SK-N-SH (cell line): Measurements from ENCODE around the gene SCD5. TPM values are rescaled to one million over a fixed set of nuclear protein-coding genes. Genes with fewer than 3 reads are reported as not detected.
A peak's percentile ranks its signal among the peaks of the same experiment; 100 is the strongest.

ENCODE experiments used
- CHD2 ChIP-seq: fragments of 150-350 bp; IDR thresholded peaks from 2 replicates; pipeline ENCODE4 v1.6.1; 2018; ENCODE audit warnings: low read length; ENCODE audit not compliant: partially characterized antibody
- EP300 ChIP-seq, 2 experiments: IDR thresholded peaks; 2 replicates each; pipeline versions ENCODE4 v1.4.0 to v1.6.1; 2012; ENCODE audit warnings: borderline replicate concordance in 1 of 2, low read depth in 1 of 2, low read length in 1 of 2
- FOSL2 ChIP-seq: IDR thresholded peaks from 2 replicates; pipeline ENCODE4 v1.4.0; 2012; ENCODE audit warnings: low read depth, mild to moderate bottlenecking, moderate library complexity, borderline replicate concordance
- GATA2 ChIP-seq: sonication (generic); formaldehyde crosslinking; IDR thresholded peaks from 2 replicates; pipeline ENCODE4 v1.5.0; 2020; ENCODE audit warnings: mild to moderate bottlenecking, missing genetic modification reagents
- JUND ChIP-seq: IDR thresholded peaks from 2 replicates; pipeline ENCODE4 v1.4.0; 2012
- MXI1 ChIP-seq: IDR thresholded peaks from 2 replicates; pipeline ENCODE4 v1.6.1; 2012; ENCODE audit warnings: mild to moderate bottlenecking, low read depth, low read length, improper control_type of control experiment
- POLR2AphosphoS5 ChIP-seq: IDR thresholded peaks from 2 replicates; pipeline ENCODE4 v1.6.1; 2012; ENCODE audit warnings: low read depth, low read length
- RXRA ChIP-seq: IDR thresholded peaks from 2 replicates; pipeline ENCODE4 v1.4.0; 2012; ENCODE audit warnings: low read depth, mild to moderate bottlenecking, borderline replicate concordance
- TAF1 ChIP-seq: IDR thresholded peaks from 2 replicates; pipeline ENCODE4 v1.6.1; 2012; ENCODE audit warnings: low read depth, mild to moderate bottlenecking, low read length, moderate library complexity, borderline replicate concordance
- TCF12 ChIP-seq: IDR thresholded peaks from 2 replicates; pipeline ENCODE4 v1.4.0; 2012
- TEAD4 ChIP-seq: IDR thresholded peaks from 2 replicates; pipeline ENCODE4 v1.4.0; 2012; ENCODE audit warnings: mild to moderate bottlenecking, borderline replicate concordance; ENCODE audit not compliant: insufficient read depth
- YY1 ChIP-seq: IDR thresholded peaks from 2 replicates; pipeline ENCODE4 v1.4.0; 2012; ENCODE audit warnings: low read depth, mild to moderate bottlenecking
- polyA plus RNA-seq, 3 experiments: library from polyadenylated mRNA; depleted of rRNA; stranded (reverse); fragments of >200 nt; gene quantifications; 2 replicates each; pipeline ENCODE4 v1.2.3, GENCODE V29; 2012
- TF ChIP-seq, protein P1 (sequence below): IDR thresholded peaks from 2 replicates; pipeline ENCODE4 v1.4.0; 2012; ENCODE audit warnings: low read depth, borderline replicate concordance
- TF ChIP-seq, protein P2 (sequence below): IDR thresholded peaks from 2 replicates; pipeline ENCODE4 v1.4.0; 2012; ENCODE audit warnings: low read depth, borderline replicate concordance
- TF ChIP-seq, protein P3 (sequence below): IDR thresholded peaks from 2 replicates; pipeline ENCODE4; 2012
- TF ChIP-seq, protein P4 (sequence below): fragments of 150-350 bp; IDR thresholded peaks from 2 replicates; pipeline ENCODE4 v1.6.1; 2017; ENCODE audit warnings: antibody characterized with exemption, low read length, low read depth, borderline replicate concordance

Gene SCD5
- polyA plus RNA-seq, 1 of the 3 experiments (the other 2 are of a cell fraction): 23.7 TPM

DNA sequence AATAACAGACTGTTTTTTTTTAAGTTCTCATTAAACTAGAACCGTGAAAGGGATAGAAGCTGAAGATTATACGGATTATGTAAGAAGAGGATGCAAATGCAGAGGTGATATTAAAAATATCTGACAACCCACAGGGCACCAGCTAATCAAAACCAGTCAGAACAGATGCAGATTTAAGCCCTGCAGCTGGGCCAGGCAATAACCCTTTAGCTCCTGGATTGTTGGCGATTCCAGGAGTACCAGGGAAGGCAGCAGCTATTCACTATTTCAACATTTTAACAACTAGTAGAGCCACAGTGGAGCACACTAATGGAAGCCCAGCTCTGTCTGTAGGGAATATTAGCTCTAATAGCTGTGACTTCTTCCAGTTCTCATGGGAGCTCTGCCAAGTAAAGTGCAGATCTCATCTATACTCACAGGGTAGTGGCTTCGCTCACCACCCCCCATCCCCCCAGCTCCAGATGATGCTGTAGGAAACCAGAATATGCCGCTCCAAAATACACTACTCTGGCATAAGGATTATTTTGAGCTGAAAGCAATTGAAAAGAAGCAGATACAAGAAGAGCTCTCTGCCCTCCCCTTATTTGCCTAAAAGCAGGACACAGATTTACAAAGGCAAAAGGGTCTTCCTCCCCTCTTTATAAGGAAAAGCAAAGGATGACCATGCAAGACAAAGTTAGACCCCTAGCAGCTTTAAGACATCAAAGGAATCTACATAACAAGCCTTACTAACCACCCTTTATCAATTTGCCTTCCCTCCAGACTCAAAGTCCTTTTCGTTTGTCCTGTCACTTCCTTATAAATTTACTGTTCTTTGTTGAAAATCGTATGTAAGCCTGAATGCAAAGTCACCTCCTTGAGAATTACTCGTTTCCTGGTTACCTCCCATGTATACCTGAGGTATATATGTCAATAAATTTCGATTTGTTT, 13.7 kb downstream of the SCD5 start (continued):
- TF ChIP-seq, protein P1, sequence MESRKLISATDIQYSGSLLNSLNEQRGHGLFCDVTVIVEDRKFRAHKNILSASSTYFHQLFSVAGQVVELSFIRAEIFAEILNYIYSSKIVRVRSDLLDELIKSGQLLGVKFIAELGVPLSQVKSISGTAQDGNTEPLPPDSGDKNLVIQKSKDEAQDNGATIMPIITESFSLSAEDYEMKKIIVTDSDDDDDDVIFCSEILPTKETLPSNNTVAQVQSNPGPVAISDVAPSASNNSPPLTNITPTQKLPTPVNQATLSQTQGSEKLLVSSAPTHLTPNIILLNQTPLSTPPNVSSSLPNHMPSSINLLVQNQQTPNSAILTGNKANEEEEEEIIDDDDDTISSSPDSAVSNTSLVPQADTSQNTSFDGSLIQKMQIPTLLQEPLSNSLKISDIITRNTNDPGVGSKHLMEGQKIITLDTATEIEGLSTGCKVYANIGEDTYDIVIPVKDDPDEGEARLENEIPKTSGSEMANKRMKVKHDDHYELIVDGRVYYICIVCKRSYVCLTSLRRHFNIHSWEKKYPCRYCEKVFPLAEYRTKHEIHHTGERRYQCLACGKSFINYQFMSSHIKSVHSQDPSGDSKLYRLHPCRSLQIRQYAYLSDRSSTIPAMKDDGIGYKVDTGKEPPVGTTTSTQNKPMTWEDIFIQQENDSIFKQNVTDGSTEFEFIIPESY: no peak
- TF ChIP-seq EP300 (IDR thresholded peaks at IDR 0.05; ENCODE audit: borderline replicate concordance in 1 of 2, low read depth in 1 of 2, low read length in 1 of 2) (peak; percentile 29 to 60; a peak in 2 of 4 replicates), FOSL2 (no peak), TCF12 (peak; percentile 79), YY1 (no peak), GATA2 (peak; percentile 53; the same call in 1 of the 2 replicates), JUND (0 out of 2 replicates have a peak, but pooled peaks have one; percentile 23), TAF1 (peak; percentile 24; the same call in 1 of the 2 replicates), CHD2 (peak; percentile 75), TEAD4 (no peak), POLR2AphosphoS5 (peak; percentile 14; the same call in 1 of the 2 replicates), MXI1 (no peak; the same call in 1 of the 2 replicates), RXRA (no peak)
- TF ChIP-seq, protein P2, sequence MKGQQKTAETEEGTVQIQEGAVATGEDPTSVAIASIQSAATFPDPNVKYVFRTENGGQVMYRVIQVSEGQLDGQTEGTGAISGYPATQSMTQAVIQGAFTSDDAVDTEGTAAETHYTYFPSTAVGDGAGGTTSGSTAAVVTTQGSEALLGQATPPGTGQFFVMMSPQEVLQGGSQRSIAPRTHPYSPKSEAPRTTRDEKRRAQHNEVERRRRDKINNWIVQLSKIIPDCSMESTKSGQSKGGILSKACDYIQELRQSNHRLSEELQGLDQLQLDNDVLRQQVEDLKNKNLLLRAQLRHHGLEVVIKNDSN: no peak
- TF ChIP-seq, protein P3, sequence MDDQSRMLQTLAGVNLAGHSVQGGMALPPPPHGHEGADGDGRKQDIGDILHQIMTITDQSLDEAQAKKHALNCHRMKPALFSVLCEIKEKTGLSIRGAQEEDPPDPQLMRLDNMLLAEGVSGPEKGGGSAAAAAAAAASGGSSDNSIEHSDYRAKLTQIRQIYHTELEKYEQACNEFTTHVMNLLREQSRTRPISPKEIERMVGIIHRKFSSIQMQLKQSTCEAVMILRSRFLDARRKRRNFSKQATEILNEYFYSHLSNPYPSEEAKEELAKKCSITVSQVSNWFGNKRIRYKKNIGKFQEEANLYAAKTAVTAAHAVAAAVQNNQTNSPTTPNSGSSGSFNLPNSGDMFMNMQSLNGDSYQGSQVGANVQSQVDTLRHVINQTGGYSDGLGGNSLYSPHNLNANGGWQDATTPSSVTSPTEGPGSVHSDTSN: no peak; the same call in 1 of the 2 replicates
- TF ChIP-seq, protein P4, sequence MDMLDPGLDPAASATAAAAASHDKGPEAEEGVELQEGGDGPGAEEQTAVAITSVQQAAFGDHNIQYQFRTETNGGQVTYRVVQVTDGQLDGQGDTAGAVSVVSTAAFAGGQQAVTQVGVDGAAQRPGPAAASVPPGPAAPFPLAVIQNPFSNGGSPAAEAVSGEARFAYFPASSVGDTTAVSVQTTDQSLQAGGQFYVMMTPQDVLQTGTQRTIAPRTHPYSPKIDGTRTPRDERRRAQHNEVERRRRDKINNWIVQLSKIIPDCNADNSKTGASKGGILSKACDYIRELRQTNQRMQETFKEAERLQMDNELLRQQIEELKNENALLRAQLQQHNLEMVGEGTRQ: no peak
